ENCODE measurements around the gene TMEM212. TPM values are rescaled to one million over a fixed set of nuclear protein-coding genes. Genes with fewer than 3 reads are reported as not detected.
A peak's percentile ranks its signal among the peaks of the same experiment; 100 is the strongest.

Gene TMEM212
- total and polyA plus RNA-seq, 2 of the 13 experiments (the other 11 are each of a cell fraction or from before 2014, with no cell fraction given): not detected

GRCh38 chr3:171807806-171808205, 35.3 kb upstream of the TMEM212 start (continued):
- TF ChIP-seq ZNF431 (CRISPR knock-in tag; IDR thresholded peaks at IDR 0.05; ENCODE audit: borderline replicate concordance, low read depth) (no peak), ZNF670 (CRISPR knock-in tag; IDR thresholded peaks at IDR 0.05; ENCODE audit: borderline replicate concordance) (no peak), SIX1 (CRISPR knock-in tag; IDR thresholded peaks at IDR 0.05; ENCODE audit: borderline replicate concordance) (no peak), NPAS2 (CRISPR knock-in tag; IDR thresholded peaks at IDR 0.05; ENCODE audit: borderline replicate concordance) (no peak), TP53 (CRISPR knock-in tag; conservative IDR thresholded peaks at IDR 0.05) (no peak), MED1 (CRISPR knock-in tag; IDR thresholded peaks at IDR 0.05) (peak; percentile 52), ZNF251 (CRISPR knock-in tag; IDR thresholded peaks at IDR 0.05) (no peak), RARG (CRISPR knock-in tag; IDR thresholded peaks at IDR 0.05; ENCODE audit: low read depth) (no peak), ZNF136 (CRISPR knock-in tag; IDR thresholded peaks at IDR 0.05; ENCODE audit: low read depth) (no peak), CENPX (CRISPR knock-in tag; IDR thresholded peaks at IDR 0.05) (no peak), BCL6 (CRISPR knock-in tag; IDR thresholded peaks at IDR 0.05) (0 out of 2 replicates have a peak, but pooled peaks have one; percentile 23), BRD4 (CRISPR knock-in tag; IDR thresholded peaks at IDR 0.05) (no peak), KDM4B (CRISPR knock-in tag; IDR thresholded peaks at IDR 0.05) (no peak), GTF3A (CRISPR knock-in tag; conservative IDR thresholded peaks at IDR 0.05) (no peak), ZNF768 (CRISPR knock-in tag; IDR thresholded peaks at IDR 0.05) (no peak), SYNCRIP (IDR thresholded peaks at IDR 0.05; ENCODE audit: insufficient read depth, low read depth, low read length) (no peak), RFX5 (IDR thresholded peaks at IDR 0.05; ENCODE audit: low read depth, low read length) (no peak), SOX6 (IDR thresholded peaks at IDR 0.05) (no peak), SOX6 (CRISPR knock-in tag; IDR thresholded peaks at IDR 0.05) (peak; percentile 72), ZEB1 (IDR thresholded peaks at IDR 0.05; ENCODE audit: insufficient replicate concordance, low read depth) (no peak), FOXK2 (IDR thresholded peaks at IDR 0.05) (0 out of 2 replicates have a peak, but pooled peaks have one; percentile 39), ZNF263 (CRISPR knock-in tag; IDR thresholded peaks at IDR 0.05) (peak; percentile 82), HNRNPH1 (optimal IDR thresholded peaks at IDR 0.05; ENCODE audit: low read depth, low read length) (no peak), ZNF788 (CRISPR knock-in tag; IDR thresholded peaks at IDR 0.05; ENCODE audit: borderline replicate concordance) (no peak), SKI (IDR thresholded peaks at IDR 0.05; ENCODE audit: partially characterized antibody) (no peak), BHLHE40 (IDR thresholded peaks at IDR 0.05; ENCODE audit: low read length) (no peak), ZNF143 (CRISPR knock-in tag; IDR thresholded peaks at IDR 0.05) (no peak), FOXA1 (IDR thresholded peaks at IDR 0.05) (no peak), FOXA1 (CRISPR knock-in tag; IDR thresholded peaks at IDR 0.05) (peak; percentile 71)
- TF ChIP-seq, protein P1, sequence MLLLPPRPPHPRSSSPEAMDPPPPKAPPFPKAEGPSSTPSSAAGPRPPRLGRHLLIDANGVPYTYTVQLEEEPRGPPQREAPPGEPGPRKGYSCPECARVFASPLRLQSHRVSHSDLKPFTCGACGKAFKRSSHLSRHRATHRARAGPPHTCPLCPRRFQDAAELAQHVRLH (CRISPR knock-in tag; IDR thresholded peaks at IDR 0.05; ENCODE audit: borderline replicate concordance, low read depth): no peak
- TF ChIP-seq, protein P2, sequence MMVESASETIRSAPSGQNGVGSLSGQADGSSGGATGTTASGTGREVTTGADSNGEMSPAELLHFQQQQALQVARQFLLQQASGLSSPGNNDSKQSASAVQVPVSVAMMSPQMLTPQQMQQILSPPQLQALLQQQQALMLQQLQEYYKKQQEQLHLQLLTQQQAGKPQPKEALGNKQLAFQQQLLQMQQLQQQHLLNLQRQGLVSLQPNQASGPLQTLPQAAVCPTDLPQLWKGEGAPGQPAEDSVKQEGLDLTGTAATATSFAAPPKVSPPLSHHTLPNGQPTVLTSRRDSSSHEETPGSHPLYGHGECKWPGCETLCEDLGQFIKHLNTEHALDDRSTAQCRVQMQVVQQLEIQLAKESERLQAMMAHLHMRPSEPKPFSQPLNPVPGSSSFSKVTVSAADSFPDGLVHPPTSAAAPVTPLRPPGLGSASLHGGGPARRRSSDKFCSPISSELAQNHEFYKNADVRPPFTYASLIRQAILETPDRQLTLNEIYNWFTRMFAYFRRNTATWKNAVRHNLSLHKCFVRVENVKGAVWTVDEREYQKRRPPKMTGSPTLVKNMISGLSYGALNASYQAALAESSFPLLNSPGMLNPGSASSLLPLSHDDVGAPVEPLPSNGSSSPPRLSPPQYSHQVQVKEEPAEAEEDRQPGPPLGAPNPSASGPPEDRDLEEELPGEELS (CRISPR knock-in tag; IDR thresholded peaks at IDR 0.05): peak; percentile 73
- TF ChIP-seq, protein P3, sequence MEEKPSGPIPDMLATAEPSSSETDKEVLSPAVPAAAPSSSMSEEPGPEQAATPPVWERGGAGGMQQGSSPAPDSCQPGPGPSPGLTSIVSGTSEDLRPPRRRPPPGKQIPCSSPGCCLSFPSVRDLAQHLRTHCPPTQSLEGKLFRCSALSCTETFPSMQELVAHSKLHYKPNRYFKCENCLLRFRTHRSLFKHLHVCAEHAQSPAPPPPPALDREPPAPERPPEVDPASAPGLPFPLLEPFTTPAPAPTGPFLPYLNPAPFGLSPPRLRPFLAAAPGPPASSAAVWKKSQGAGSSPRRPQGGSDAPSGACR (CRISPR knock-in tag; IDR thresholded peaks at IDR 0.05): no peak
- TF ChIP-seq, protein P4, sequence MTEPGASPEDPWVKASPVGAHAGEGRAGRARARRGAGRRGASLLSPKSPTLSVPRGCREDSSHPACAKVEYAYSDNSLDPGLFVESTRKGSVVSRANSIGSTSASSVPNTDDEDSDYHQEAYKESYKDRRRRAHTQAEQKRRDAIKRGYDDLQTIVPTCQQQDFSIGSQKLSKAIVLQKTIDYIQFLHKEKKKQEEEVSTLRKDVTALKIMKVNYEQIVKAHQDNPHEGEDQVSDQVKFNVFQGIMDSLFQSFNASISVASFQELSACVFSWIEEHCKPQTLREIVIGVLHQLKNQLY (CRISPR knock-in tag; IDR thresholded peaks at IDR 0.05): no peak

Data from HepG2 (cell line).